ENCODE results near the gene ANP32A.

DNA sequence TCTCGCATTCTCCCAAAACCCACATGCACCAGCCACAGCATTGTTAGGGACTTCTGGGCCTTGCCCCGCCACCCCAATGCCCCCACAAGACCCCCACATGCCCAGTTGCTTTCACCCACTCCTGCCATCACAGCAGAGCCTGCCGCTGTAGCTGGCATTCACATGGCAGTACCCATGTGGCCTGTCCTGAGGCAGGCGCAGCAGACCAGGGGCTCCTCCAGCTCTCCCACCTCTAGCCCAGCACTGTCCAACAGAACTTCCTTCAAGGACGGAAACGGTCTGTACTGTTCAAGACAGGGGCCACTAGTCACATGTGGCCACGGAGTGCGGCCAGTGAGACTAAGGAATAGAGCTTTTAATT, 32.5 kb downstream of the ANP32A start:
- no peak for TF ChIP-seq POLR2AphosphoS5 (IDR thresholded peaks at IDR 0.05; ENCODE audit: low read depth, low read length)
- TF ChIP-seq POLR2A (IDR thresholded peaks at IDR 0.05; ENCODE audit: borderline replicate concordance, extremely low read depth, insufficient read depth, insufficient read length), result no peak
- no peak for TF ChIP-seq TCF7L2 (IDR thresholded peaks at IDR 0.05; ENCODE audit: borderline replicate concordance, extremely low read depth, insufficient read depth, insufficient read length)
- TF ChIP-seq, protein P1, sequence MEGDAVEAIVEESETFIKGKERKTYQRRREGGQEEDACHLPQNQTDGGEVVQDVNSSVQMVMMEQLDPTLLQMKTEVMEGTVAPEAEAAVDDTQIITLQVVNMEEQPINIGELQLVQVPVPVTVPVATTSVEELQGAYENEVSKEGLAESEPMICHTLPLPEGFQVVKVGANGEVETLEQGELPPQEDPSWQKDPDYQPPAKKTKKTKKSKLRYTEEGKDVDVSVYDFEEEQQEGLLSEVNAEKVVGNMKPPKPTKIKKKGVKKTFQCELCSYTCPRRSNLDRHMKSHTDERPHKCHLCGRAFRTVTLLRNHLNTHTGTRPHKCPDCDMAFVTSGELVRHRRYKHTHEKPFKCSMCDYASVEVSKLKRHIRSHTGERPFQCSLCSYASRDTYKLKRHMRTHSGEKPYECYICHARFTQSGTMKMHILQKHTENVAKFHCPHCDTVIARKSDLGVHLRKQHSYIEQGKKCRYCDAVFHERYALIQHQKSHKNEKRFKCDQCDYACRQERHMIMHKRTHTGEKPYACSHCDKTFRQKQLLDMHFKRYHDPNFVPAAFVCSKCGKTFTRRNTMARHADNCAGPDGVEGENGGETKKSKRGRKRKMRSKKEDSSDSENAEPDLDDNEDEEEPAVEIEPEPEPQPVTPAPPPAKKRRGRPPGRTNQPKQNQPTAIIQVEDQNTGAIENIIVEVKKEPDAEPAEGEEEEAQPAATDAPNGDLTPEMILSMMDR (IDR thresholded peaks at IDR 0.05 in 2 of 3, conservative IDR thresholded peaks at IDR 0.05 in 1 of 3; ENCODE audit: borderline replicate concordance in 1 of 3, insufficient read depth in 1 of 3, low read depth in 2 of 3, low read length in 2 of 3), result no peak
- no peak for TF ChIP-seq EZH2 (IDR thresholded peaks at IDR 0.05)
- TF ChIP-seq EGR1 (IDR thresholded peaks at IDR 0.05; ENCODE audit: low read depth), result no peak
- TF ChIP-seq SP1 (IDR thresholded peaks at IDR 0.05; ENCODE audit: low read depth), result no peak
